HepG2 (cell line): ENCODE results near the gene FBLIM1. TPM values are rescaled to one million over a fixed set of nuclear protein-coding genes. Genes with fewer than 3 reads are reported as not detected.

ENCODE experiments used
- ATAC-seq: fragments of 200-7000 bp; cut with Tn5 transposase; 3 replicates; pipeline ENCODE4 v1.9.1; 2020; ENCODE audit warnings: mild to moderate bottlenecking, moderate library complexity
- BruUV-seq: library from RNA; stranded (reverse); fragments of 400-500 nt; replicated peaks from 2 replicates; lab custom pipeline; 2021; lab: Mats Ljungman, UMichigan
- CTCF ChIA-PET: fragments of 300-600 bp; formaldehyde crosslinking; extraction: SDS; loops from one replicate; lab custom pipeline; 2021; ENCODE audit warnings: low total read pairs, inconsistent platforms, low intra/inter-chr PET ratio; lab: Yijun Ruan, JAX
- POLR2A ChIA-PET: fragments of 350-600 bp; sonication (Branson Sonifier 250); formaldehyde crosslinking; loops from one replicate; lab custom pipeline; 2020; ENCODE audit warnings: antibody characterized with exemption, inconsistent platforms; lab: Yijun Ruan, JAX
- DNase-seq: peaks from one replicate; pipeline ENCODE4 v3.0.0-alpha.2; 2015; ENCODE audit warnings: low spot score
- FAIRE-seq: peaks from 3 replicates; lab custom pipeline; 2011; peaks lifted over from hg19 to GRCh38; lab: Jason Lieb, UNC
- H2AFZ ChIP-seq: one replicate; pipeline ENCODE4 v1.6.1; 2011; ENCODE audit warnings: low read length, inconsistent platforms
- H3K27ac ChIP-seq: fragments of 300-600 bp; 3 replicates; pipeline ENCODE4 v1.8.0; 2011; ENCODE audit warnings: mixed run types, mild to moderate bottlenecking, mixed read lengths, low read length, inconsistent platforms; ENCODE audit not compliant: insufficient read depth; ENCODE audit errors: extremely low read length
- H3K27me3 ChIP-seq, 2 experiments: fragments of 200-600 bp in 1 of 2; 2 replicates in 1 of 2; 3 replicates in 1 of 2; pipeline versions ENCODE4 v1.6.0 to v1.8.0; 2011; ENCODE audit warnings: low read length in 2 of 2, mild to moderate bottlenecking in 2 of 2, moderate library complexity in 2 of 2, inconsistent platforms in 1 of 2; ENCODE audit not compliant: insufficient read depth in 2 of 2, control insufficient read depth in 1 of 2
- H3K36me3 ChIP-seq, 2 experiments: fragments of 200-600 bp in 1 of 2; replicated peaks in 1 of 2; 2 replicates in 1 of 2; 3 replicates in 1 of 2; pipeline versions ENCODE4 v1.5.1 to v1.8.0; 2011; ENCODE audit warnings: low read length in 2 of 2, inconsistent platforms in 1 of 2; ENCODE audit not compliant: insufficient read depth in 2 of 2, control insufficient read depth in 1 of 2
- H3K4me1 ChIP-seq: 2 replicates; pipeline ENCODE4 v1.5.1; 2012; ENCODE audit warnings: low read length, inconsistent platforms; ENCODE audit not compliant: insufficient read depth
- H3K4me2 ChIP-seq: 2 replicates; pipeline ENCODE4 v1.6.0; 2011; ENCODE audit warnings: low read depth, low read length, inconsistent platforms
- H3K4me3 ChIP-seq, 3 experiments: fragments of 200-600 bp in 1 of 3; sonication (generic), shearing (Covaris generic) in 1 of 3; replicated peaks in 1 of 3; 2 replicates each; pipeline ENCODE4 v1.5.1; 2011 to 2016; ENCODE audit warnings: low read length in 3 of 3, inconsistent platforms in 2 of 3, low read depth in 2 of 3, mild to moderate bottlenecking in 2 of 3, control low read depth in 1 of 3, mixed read lengths in 1 of 3; ENCODE audit not compliant: insufficient read depth in 1 of 3
- H3K79me2 ChIP-seq: one replicate; pipeline ENCODE4 v1.6.1; 2011; ENCODE audit warnings: low read length, inconsistent platforms; ENCODE audit not compliant: insufficient read depth
- H3K9ac ChIP-seq: 2 replicates; pipeline ENCODE4 v1.6.0; 2011; ENCODE audit warnings: mild to moderate bottlenecking, low read depth, low read length, inconsistent platforms; ENCODE audit not compliant: insufficient read depth
- H3K9me3 ChIP-seq: 2 replicates; pipeline ENCODE4 v1.5.1; 2012; ENCODE audit warnings: mild to moderate bottlenecking, low read length
- H4K20me1 ChIP-seq: 2 replicates; pipeline ENCODE4 v1.6.0; 2011; ENCODE audit warnings: inconsistent platforms, mild to moderate bottlenecking, low read length, moderate library complexity; ENCODE audit not compliant: insufficient read depth
- ATF3 ChIP-seq: sonication (generic); formaldehyde crosslinking; IDR thresholded peaks from 2 replicates; pipeline ENCODE4 v1.4.0; 2020; ENCODE audit warnings: missing genetic modification reagents
- CEBPB ChIP-seq: IDR thresholded peaks from 2 replicates; pipeline ENCODE4 v1.6.1; 2011; ENCODE audit warnings: low read depth, low read length, improper control_type of control experiment, borderline replicate concordance
- GFI1 ChIP-seq: sonication (generic); formaldehyde crosslinking; IDR thresholded peaks from 2 replicates; pipeline ENCODE4 v1.5.0; 2020; ENCODE audit warnings: missing genetic modification reagents, mild to moderate bottlenecking, borderline replicate concordance
- PPARG ChIP-seq: conservative IDR thresholded peaks from 2 replicates; pipeline ENCODE4 v1.6.1; 2016; ENCODE audit warnings: missing biosample characterization, missing genetic modification reagents
- RARA ChIP-seq: IDR thresholded peaks from 2 replicates; pipeline ENCODE4 v1.6.1; 2016; ENCODE audit warnings: missing genetic modification reagents, missing compliant biosample characterization
- RXRA ChIP-seq: sonication (generic); formaldehyde crosslinking; IDR thresholded peaks from 2 replicates; pipeline ENCODE4 v1.5.1; 2020; ENCODE audit warnings: missing genetic modification reagents
- SRSF1 ChIP-seq: fragments of 200-400 bp; formaldehyde crosslinking; optimal IDR thresholded peaks from 2 replicates; pipeline ENCODE3; 2017; ENCODE audit warnings: mild to moderate bottlenecking, low read depth, low read length, moderate library complexity
- TEAD3 ChIP-seq: optimal IDR thresholded peaks from 2 replicates; pipeline ENCODE3; 2016; ENCODE audit warnings: borderline replicate concordance
- ZNF337 ChIP-seq: sonication (generic); formaldehyde crosslinking; IDR thresholded peaks from 2 replicates; pipeline ENCODE4 v1.5.1; 2020; ENCODE audit warnings: missing genetic modification reagents, low read depth, mild to moderate bottlenecking, borderline replicate concordance
- ZNF747 ChIP-seq: sonication (generic); formaldehyde crosslinking; IDR thresholded peaks from 2 replicates; pipeline ENCODE4 v1.8.1; 2023; ENCODE audit warnings: missing genetic modification reagents, mild to moderate bottlenecking, borderline replicate concordance
- ZSCAN31 ChIP-seq: sonication (generic); formaldehyde crosslinking; IDR thresholded peaks from 2 replicates; pipeline ENCODE4 v1.5.0; 2020; ENCODE audit warnings: low read depth, mild to moderate bottlenecking, missing genetic modification reagents
- WGBS: methylation state at CpG from one replicate; pipeline ENCODE4 v1.1.6; 2017; ENCODE audit warnings: low lambda C conversion rate; 5-methylcytosine and 5-hydroxymethylcytosine counted together
- in situ Hi-C: cut with HindIII; loops from 2 replicates; pipeline ENCODE4 v1.10.0; 2017; ENCODE audit warnings: low pct_unique_long_range_greater_than_20kb; ENCODE audit not compliant: extremely low pct_ligation_motif_present
- intact Hi-C: fragments of 100-400 bp; cut with micrococcal nuclease; formaldehyde crosslinking; loops from one replicate; pipeline ENCODE4 v1.10.0; 2022; ENCODE audit not compliant: unreplicated experiment
- polyA plus RNA-seq, 8 experiments: library from polyadenylated mRNA; depleted of rRNA in 3 of 8; stranded (reverse) in 7 of 8; unstranded in 1 of 8; fragments of >200 nt; fragmentation: Illumina TruSeq in 4 of 8; extraction: Trizol in 4 of 8; gene quantifications; 2 replicates each; pipeline versions ENCODE4 v1.2.1 to v1.2.3, GENCODE V29; 2011 to 2016; ENCODE audit warnings: low read depth in 4 of 8, missing spikeins in 1 of 8, mixed read lengths in 1 of 8; ENCODE audit not compliant: insufficient read depth in 1 of 8
- total RNA-seq, 5 experiments: library from RNA; depleted of rRNA; stranded (reverse); fragments of >200 nt; fragmentation: Illumina TruSeq; extraction: Trizol; gene quantifications; 2 replicates each; pipeline ENCODE4 v1.2.3, GENCODE V29; 2016; ENCODE audit warnings: low read depth in 1 of 5
- TF ChIP-seq, protein P1 (sequence below): sonication (generic); formaldehyde crosslinking; conservative IDR thresholded peaks from 2 replicates; pipeline ENCODE4 v1.8.1; 2023; ENCODE audit warnings: missing genetic modification reagents
- TF ChIP-seq, protein P2 (sequence below): sonication (generic); formaldehyde crosslinking; IDR thresholded peaks from 2 replicates; pipeline ENCODE4 v1.5.1; 2020; ENCODE audit warnings: mild to moderate bottlenecking, missing genetic modification reagents, moderate library complexity
- TF ChIP-seq, protein P3 (sequence below), 2 experiments: sonication (generic) in 1 of 2; formaldehyde crosslinking in 1 of 2; IDR thresholded peaks; 2 replicates each; pipeline versions ENCODE4 v1.4.0 to v1.6.1; 2018 to 2020; ENCODE audit warnings: missing genetic modification reagents in 2 of 2, borderline replicate concordance in 1 of 2, low read depth in 1 of 2, mild to moderate bottlenecking in 1 of 2, missing biosample characterization in 1 of 2

The FBLIM1 gene
- total and polyA plus RNA-seq, 2 of the 13 experiments (the other 11 are each of a cell fraction or from before 2014, with no cell fraction given), result 10.6 to 23.0 TPM

GRCh38 chr1:15799004-15799867 lies 40.6 kb downstream of the FBLIM1 start:
- TSS peak; percentile 85 for BruUV-seq
- Histone ChIP-seq H4K20me1 (no peaks in the 10 kb centered on the region), H3K9ac (peak overlapping the region; percentile 70), H3K27me3 (no peaks in the 10 kb centered on the region), H3K4me3 (peak overlapping the region; percentile 19 to 73 (median 58); a peak in 5 of 6 replicates), H3K4me2 (peak overlapping the region; percentile 98), H2AFZ (no peak overlapping the region), H3K27ac (peak overlapping the region; percentile 83), H3K9me3 (no peaks in the 10 kb centered on the region), H3K36me3 (no peaks in the 10 kb centered on the region), H3K79me2 (peaks cover 14% of the 10 kb centered on the region), H3K4me1 (peaks cover 96% of the 10 kb centered on the region)
- intact Hi-C loops (no loop called here), in situ Hi-C loops (no loop called here)
- no peak for FAIRE-seq
- peak; percentile 46 for ATAC-seq
- POLR2A ChIA-PET, result interaction anchor here (0.7 to 2.8 kb wide), 6 partner anchors 11 to 232 kb away, joined by 3 to 7 read pairs (median 4); partner anchors contain the start of gene SRARP
- WGBS, result 10% methylated on average over 6 of the region's 9 CpGs
- CTCF ChIA-PET, result no interaction called here
- DNase-seq, result peak; percentile 61
- TF ChIP-seq GFI1 (CRISPR knock-in tag) (no peak), RARA (peak; percentile 61), ATF3 (CRISPR knock-in tag) (0 out of 2 replicates have a peak, but pooled peaks have one; percentile 40), ZNF337 (CRISPR knock-in tag) (no peak), PPARG (peak; percentile 66; the same call in 1 of the 2 replicates), SRSF1 (peak; percentile 9), RXRA (CRISPR knock-in tag) (peak; percentile 34; the same call in 1 of the 2 replicates), CEBPB (peak; percentile 52; the same call in 1 of the 2 replicates), ZSCAN31 (CRISPR knock-in tag) (0 out of 2 replicates have a peak, but pooled peaks have one; percentile 27), TEAD3 (CRISPR knock-in tag) (peak; percentile 32), ZNF747 (0 out of 2 replicates have a peak, but pooled peaks have one; percentile 10)
- TF ChIP-seq, protein P1, sequence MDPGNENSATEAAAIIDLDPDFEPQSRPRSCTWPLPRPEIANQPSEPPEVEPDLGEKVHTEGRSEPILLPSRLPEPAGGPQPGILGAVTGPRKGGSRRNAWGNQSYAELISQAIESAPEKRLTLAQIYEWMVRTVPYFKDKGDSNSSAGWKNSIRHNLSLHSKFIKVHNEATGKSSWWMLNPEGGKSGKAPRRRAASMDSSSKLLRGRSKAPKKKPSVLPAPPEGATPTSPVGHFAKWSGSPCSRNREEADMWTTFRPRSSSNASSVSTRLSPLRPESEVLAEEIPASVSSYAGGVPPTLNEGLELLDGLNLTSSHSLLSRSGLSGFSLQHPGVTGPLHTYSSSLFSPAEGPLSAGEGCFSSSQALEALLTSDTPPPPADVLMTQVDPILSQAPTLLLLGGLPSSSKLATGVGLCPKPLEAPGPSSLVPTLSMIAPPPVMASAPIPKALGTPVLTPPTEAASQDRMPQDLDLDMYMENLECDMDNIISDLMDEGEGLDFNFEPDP (CRISPR knock-in tag), result 0 out of 2 replicates have a peak, but pooled peaks have one; percentile 78
- TF ChIP-seq, protein P2, sequence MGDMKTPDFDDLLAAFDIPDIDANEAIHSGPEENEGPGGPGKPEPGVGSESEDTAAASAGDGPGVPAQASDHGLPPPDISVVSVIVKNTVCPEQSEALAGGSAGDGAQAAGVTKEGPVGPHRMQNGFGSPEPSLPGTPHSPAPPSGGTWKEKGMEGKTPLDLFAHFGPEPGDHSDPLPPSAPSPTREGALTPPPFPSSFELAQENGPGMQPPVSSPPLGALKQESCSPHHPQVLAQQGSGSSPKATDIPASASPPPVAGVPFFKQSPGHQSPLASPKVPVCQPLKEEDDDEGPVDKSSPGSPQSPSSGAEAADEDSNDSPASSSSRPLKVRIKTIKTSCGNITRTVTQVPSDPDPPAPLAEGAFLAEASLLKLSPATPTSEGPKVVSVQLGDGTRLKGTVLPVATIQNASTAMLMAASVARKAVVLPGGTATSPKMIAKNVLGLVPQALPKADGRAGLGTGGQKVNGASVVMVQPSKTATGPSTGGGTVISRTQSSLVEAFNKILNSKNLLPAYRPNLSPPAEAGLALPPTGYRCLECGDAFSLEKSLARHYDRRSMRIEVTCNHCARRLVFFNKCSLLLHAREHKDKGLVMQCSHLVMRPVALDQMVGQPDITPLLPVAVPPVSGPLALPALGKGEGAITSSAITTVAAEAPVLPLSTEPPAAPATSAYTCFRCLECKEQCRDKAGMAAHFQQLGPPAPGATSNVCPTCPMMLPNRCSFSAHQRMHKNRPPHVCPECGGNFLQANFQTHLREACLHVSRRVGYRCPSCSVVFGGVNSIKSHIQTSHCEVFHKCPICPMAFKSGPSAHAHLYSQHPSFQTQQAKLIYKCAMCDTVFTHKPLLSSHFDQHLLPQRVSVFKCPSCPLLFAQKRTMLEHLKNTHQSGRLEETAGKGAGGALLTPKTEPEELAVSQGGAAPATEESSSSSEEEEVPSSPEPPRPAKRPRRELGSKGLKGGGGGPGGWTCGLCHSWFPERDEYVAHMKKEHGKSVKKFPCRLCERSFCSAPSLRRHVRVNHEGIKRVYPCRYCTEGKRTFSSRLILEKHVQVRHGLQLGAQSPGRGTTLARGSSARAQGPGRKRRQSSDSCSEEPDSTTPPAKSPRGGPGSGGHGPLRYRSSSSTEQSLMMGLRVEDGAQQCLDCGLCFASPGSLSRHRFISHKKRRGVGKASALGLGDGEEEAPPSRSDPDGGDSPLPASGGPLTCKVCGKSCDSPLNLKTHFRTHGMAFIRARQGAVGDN, result peak; percentile 72
- TF ChIP-seq, protein P3, sequence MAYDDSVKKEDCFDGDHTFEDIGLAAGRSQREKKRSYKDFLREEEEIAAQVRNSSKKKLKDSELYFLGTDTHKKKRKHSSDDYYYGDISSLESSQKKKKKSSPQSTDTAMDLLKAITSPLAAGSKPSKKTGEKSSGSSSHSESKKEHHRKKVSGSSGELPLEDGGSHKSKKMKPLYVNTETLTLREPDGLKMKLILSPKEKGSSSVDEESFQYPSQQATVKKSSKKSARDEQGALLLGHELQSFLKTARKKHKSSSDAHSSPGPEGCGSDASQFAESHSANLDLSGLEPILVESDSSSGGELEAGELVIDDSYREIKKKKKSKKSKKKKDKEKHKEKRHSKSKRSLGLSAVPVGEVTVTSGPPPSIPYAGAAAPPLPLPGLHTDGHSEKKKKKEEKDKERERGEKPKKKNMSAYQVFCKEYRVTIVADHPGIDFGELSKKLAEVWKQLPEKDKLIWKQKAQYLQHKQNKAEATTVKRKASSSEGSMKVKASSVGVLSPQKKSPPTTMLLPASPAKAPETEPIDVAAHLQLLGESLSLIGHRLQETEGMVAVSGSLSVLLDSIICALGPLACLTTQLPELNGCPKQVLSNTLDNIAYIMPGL (CRISPR knock-in tag; IDR thresholded peaks at IDR 0.05; ENCODE audit: borderline replicate concordance in 1 of 2, low read depth in 1 of 2), result 0 out of 4 replicates have a peak, but pooled peaks of 1 of the 2 experiments have one; percentile 15
